CD14-positive monocyte (primary cell): ENCODE measurements around the gene SCUBE1. TPM values are rescaled to one million over a fixed set of nuclear protein-coding genes. Genes with fewer than 3 reads are reported as not detected.

Experiments
- DNase-seq, 3 donors: peaks; one replicate each; pipeline ENCODE4 v3.0.0-alpha.2; 2011 to 2022
- H2AFZ ChIP-seq: 2 replicates; pipeline ENCODE4 v1.6.0; 2012; ENCODE audit warnings: mild to moderate bottlenecking, low read depth, low read length, inconsistent platforms; ENCODE audit not compliant: insufficient read depth, poor library complexity, severe bottlenecking
- H3K27ac ChIP-seq, 2 donors: 1 replicate in 1 of 2; 2 replicates in 1 of 2; pipeline ENCODE4 v1.5.1; 2012 to 2013; ENCODE audit warnings: low read length in 2 of 2, control low read depth in 1 of 2, inconsistent platforms in 1 of 2, low read depth in 1 of 2, mild to moderate bottlenecking in 1 of 2
- H3K27me3 ChIP-seq, 2 donors: one replicate each; pipeline versions ENCODE4 v1.6.0 to v1.6.1; 2011 to 2013; ENCODE audit warnings: low read length in 2 of 2; ENCODE audit not compliant: control insufficient read depth in 2 of 2, insufficient read depth in 2 of 2
- H3K36me3 ChIP-seq, 2 donors: replicated peaks in 1 of 2; 1 replicate in 1 of 2; 2 replicates in 1 of 2; pipeline versions ENCODE4 v1.5.1 to v1.6.1; 2012 to 2013; ENCODE audit warnings: low read length in 2 of 2, control low read depth in 1 of 2, inconsistent platforms in 1 of 2, mild to moderate bottlenecking in 1 of 2; ENCODE audit not compliant: insufficient read depth in 2 of 2, control insufficient read depth in 1 of 2
- H3K4me1 ChIP-seq, 2 donors: 1 replicate in 1 of 2; 2 replicates in 1 of 2; pipeline versions ENCODE4 v1.5.1 to v1.6.1; 2012 to 2013; ENCODE audit warnings: low read length in 2 of 2, control low read depth in 1 of 2, inconsistent platforms in 1 of 2, mild to moderate bottlenecking in 1 of 2, moderate library complexity in 1 of 2; ENCODE audit not compliant: insufficient read depth in 2 of 2, control insufficient read depth in 1 of 2
- H3K4me2 ChIP-seq: replicated peaks from 2 replicates; pipeline ENCODE3; 2012; ENCODE audit warnings: low read length, moderate library complexity, mild to moderate bottlenecking; ENCODE audit not compliant: poor library complexity, severe bottlenecking; ENCODE audit errors: extremely low read depth
- H3K4me3 ChIP-seq, 3 experiments: fragments of 200-600 bp in 1 of 3; sonication (generic) in 1 of 3; replicated peaks in 1 of 3; 1 replicate in 2 of 3; 2 replicates in 1 of 3; pipeline ENCODE4 v1.5.1; 2011 to 2013; ENCODE audit warnings: low read length in 3 of 3, mild to moderate bottlenecking in 3 of 3, control low read depth in 2 of 3, low read depth in 2 of 3, inconsistent platforms in 1 of 3, moderate library complexity in 1 of 3
- H3K79me2 ChIP-seq: 2 replicates; pipeline ENCODE4 v1.6.0; 2012; ENCODE audit warnings: mild to moderate bottlenecking, control low read depth, inconsistent platforms, low read length, moderate library complexity; ENCODE audit not compliant: insufficient read depth
- H3K9ac ChIP-seq: 2 replicates; pipeline ENCODE4 v1.6.0; 2017; ENCODE audit warnings: low read length, mild to moderate bottlenecking; ENCODE audit not compliant: insufficient read depth, poor library complexity, severe bottlenecking
- H3K9me3 ChIP-seq, 2 donors: replicated peaks in 1 of 2; 1 replicate in 1 of 2; 2 replicates in 1 of 2; pipeline versions ENCODE4 v1.5.1 to v1.6.1; 2012 to 2013; ENCODE audit warnings: low read length in 2 of 2, control low read depth in 1 of 2; ENCODE audit not compliant: control insufficient read depth in 1 of 2, insufficient read depth in 1 of 2
- H4K20me1 ChIP-seq: 2 replicates; pipeline ENCODE4 v1.6.0; 2012; ENCODE audit warnings: mild to moderate bottlenecking, low read length, control low read depth, moderate library complexity; ENCODE audit not compliant: insufficient read depth
- H3K27ac Mint-ChIP-seq, 7 donors: one replicate each; pipeline ENCODE4 v1.8.0; 2020; ENCODE audit warnings: mild to moderate bottlenecking in 7 of 7, mixed read lengths in 7 of 7, moderate library complexity in 6 of 7, inconsistent platforms in 2 of 7
- H3K27me3 Mint-ChIP-seq, 3 donors: one replicate each; pipeline ENCODE4 v1.8.0; 2021 to 2022; ENCODE audit warnings: low read depth in 3 of 3, mild to moderate bottlenecking in 3 of 3, mixed read lengths in 3 of 3, moderate library complexity in 3 of 3, inconsistent platforms in 1 of 3
- H3K36me3 Mint-ChIP-seq, 2 donors: one replicate each; pipeline ENCODE4 v1.8.0; 2020; ENCODE audit warnings: mixed read lengths in 2 of 2, inconsistent platforms in 1 of 2, mild to moderate bottlenecking in 1 of 2
- H3K4me1 Mint-ChIP-seq: one replicate; pipeline ENCODE4 v1.8.0; 2020; ENCODE audit warnings: mild to moderate bottlenecking, mixed read lengths
- H3K4me3 Mint-ChIP-seq, 2 donors: one replicate each; pipeline ENCODE4 v1.8.0; 2020; ENCODE audit warnings: mild to moderate bottlenecking in 2 of 2, mixed read lengths in 2 of 2, moderate library complexity in 1 of 2
- H3K9me3 Mint-ChIP-seq, 7 donors: one replicate each; pipeline ENCODE4 v1.8.0; 2020 to 2022; ENCODE audit warnings: mixed read lengths in 7 of 7, mild to moderate bottlenecking in 6 of 7, moderate library complexity in 6 of 7, inconsistent platforms in 2 of 7
- WGBS: methylation state at CpG from one replicate; pipeline ENCODE4 v1.1.5; 2013; ENCODE audit warnings: missing lambda C conversion rate; ENCODE audit not compliant: insufficient coverage; 5-methylcytosine and 5-hydroxymethylcytosine counted together
- intact Hi-C, 2 donors: fragments of 100-400 bp; cut with micrococcal nuclease; formaldehyde crosslinking; loops; one replicate each; pipeline versions ENCODE4 v1.15.0 to v1.15.1; 2023
- polyA plus RNA-seq, 3 donors: library from polyadenylated mRNA; depleted of rRNA in 1 of 3; unstranded in 2 of 3; stranded (reverse) in 1 of 3; fragments of 300-500 nt in 2 of 3; fragments of >200 nt in 1 of 3; fragmentation: Illumina TruSeq in 2 of 3; gene quantifications; 1 replicate in 2 of 3; 2 replicates in 1 of 3; pipeline ENCODE4 v1.2.3, GENCODE V29; 2012 to 2021
- TF ChIP-seq, protein P1 (sequence below): fragments of 200-600 bp; IDR thresholded peaks from one replicate; pipeline ENCODE4 v1.8.0; 2022; ENCODE audit warnings: antibody characterized with exemption, mild to moderate bottlenecking

Gene SCUBE1
- polyA plus RNA-seq, 3 donors = 0.20 to 0.32 (median 0.26) TPM

DNA sequence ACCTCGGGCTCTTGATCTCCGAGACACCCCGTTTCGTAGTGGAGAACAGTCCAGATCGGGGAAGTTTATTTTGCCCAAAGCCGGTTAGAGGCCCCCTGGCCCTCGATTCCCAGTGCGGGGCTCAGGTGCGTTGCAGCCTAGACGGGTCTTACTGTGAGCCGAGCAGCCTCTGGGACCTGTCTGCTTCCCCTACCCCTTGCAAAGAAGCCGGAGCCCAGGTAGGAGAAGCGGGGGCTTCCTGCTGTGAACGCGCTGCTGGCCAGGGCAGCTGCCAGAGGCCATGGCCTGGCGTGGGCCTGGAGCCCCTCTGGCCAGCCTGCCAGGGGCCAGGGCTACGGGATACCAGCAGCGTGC lies 191.2 kb downstream of the SCUBE1 start:
- TF ChIP-seq, protein P1, sequence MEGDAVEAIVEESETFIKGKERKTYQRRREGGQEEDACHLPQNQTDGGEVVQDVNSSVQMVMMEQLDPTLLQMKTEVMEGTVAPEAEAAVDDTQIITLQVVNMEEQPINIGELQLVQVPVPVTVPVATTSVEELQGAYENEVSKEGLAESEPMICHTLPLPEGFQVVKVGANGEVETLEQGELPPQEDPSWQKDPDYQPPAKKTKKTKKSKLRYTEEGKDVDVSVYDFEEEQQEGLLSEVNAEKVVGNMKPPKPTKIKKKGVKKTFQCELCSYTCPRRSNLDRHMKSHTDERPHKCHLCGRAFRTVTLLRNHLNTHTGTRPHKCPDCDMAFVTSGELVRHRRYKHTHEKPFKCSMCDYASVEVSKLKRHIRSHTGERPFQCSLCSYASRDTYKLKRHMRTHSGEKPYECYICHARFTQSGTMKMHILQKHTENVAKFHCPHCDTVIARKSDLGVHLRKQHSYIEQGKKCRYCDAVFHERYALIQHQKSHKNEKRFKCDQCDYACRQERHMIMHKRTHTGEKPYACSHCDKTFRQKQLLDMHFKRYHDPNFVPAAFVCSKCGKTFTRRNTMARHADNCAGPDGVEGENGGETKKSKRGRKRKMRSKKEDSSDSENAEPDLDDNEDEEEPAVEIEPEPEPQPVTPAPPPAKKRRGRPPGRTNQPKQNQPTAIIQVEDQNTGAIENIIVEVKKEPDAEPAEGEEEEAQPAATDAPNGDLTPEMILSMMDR = no peak
- Histone ChIP-seq H2AFZ (peak overlapping the region; percentile 88), H3K79me2 (peaks cover 72% of the 10 kb centered on the region), H3K27ac (peak overlapping the region; percentile 87 to 89), H3K9me3 (no peaks in the 10 kb centered on the region), H3K36me3 (peaks cover 0 to 12% of the 10 kb centered on the region in 2 donors), H3K4me1 (peaks cover 70 to 87% of the 10 kb centered on the region in 2 donors), H4K20me1 (peaks cover 37% of the 10 kb centered on the region), H3K4me3 (peak overlapping the region; percentile 86 to 98 (median 98)), H3K27me3 (no peaks in the 10 kb centered on the region), H3K9ac (peak overlapping the region; percentile 83), H3K4me2 (peak overlapping the region; percentile 83)
- WGBS = 0% methylated on average over 18 of the region's 18 CpGs
- peaks cover 69% of the 10 kb centered on the region for H3K4me1 Mint-ChIP-seq
- H3K27me3 Mint-ChIP-seq = no peaks in the 10 kb centered on the region
- DNase-seq = no peak
- peak overlapping the region; percentile 80 to 95 (median 93) for H3K27ac Mint-ChIP-seq
- intact Hi-C loops = loop anchor here in 1 of 2 donors (2.0 to 10.0 kb wide), 5 partner anchors 35 to 535 kb away; partner anchors contain the start of genes PACSIN2 and TTLL12
- peaks cover 0 to 18% of the 10 kb centered on the region in 2 donors for H3K36me3 Mint-ChIP-seq
- H3K9me3 Mint-ChIP-seq = no peaks in the 10 kb centered on the region
- H3K4me3 Mint-ChIP-seq = peak overlapping the region; percentile 85 to 100

DNA sequence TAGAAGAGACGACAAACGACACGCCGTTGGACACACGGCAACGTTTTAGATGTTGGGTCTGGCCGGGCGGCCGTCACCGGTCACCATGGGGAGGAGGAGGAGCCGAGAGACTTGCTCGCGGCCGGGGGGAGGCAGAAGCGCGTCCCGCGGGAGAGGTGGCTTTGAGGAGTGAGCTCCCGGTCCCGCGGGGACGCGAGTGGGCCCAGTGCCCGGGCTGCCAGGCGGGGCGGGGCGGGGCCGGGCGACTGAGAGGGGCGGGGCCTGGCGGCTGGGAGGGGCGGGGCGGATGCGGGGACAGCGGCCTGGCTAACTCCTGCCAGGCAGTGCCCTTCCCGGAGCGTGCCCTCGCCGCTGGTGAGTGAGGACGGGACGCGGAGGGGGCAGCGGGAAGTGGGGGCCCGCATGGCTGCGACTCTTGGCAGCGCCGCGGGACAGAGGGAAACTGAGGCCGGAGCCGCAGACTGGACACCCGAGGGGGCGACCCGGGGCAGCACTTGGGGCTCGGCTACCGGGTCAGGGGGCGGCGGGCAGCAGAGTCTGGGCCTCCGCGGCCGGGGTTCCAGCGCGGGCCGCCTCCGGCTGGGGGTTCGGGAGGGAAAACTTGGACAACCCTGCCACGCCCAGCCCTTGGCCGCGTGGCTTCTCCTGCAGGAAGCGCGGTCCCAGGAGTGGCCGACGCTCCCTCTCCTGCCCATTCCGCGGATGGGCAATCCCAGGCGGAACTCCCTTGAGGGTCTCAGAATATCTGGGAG lies 191.7 kb downstream of the SCUBE1 start, which contains the start of gene TSPO:
TSPO (plus strand) TSS at position 309 of the 752 bp plus-strand sequence. CDS start 7,680 bp downstream, outside the sequence.
- intact Hi-C loops = loop anchor here in 1 of 2 donors (2.0 to 10.0 kb wide), 5 partner anchors 36 to 534 kb away; partner anchors contain the start of genes PACSIN2 and TTLL12
- Mint-ChIP-seq H3K27me3 (no peaks in the 10 kb centered on the region), H3K36me3 (peaks cover 0 to 14% of the 10 kb centered on the region in 2 donors), H3K9me3 (no peaks in the 10 kb centered on the region), H3K27ac (peak within 1 kb of the TSS; percentile 88 to 96 (median 95)), H3K4me3 (peak within 1 kb of the TSS; percentile 85 to 100), H3K4me1 (peaks cover 69% of the 10 kb centered on the region)
- Histone ChIP-seq H3K4me2 (peak within 1 kb of the TSS; percentile 83), H3K9ac (peak within 1 kb of the TSS; percentile 83), H3K4me3 (peak within 1 kb of the TSS; percentile 86 to 98 (median 98)), H2AFZ (peak within 1 kb of the TSS; percentile 88), H3K27me3 (no peaks in the 10 kb centered on the region), H3K36me3 (peaks cover 0 to 8% of the 10 kb centered on the region in 2 donors), H3K4me1 (peaks cover 69 to 87% of the 10 kb centered on the region in 2 donors), H3K79me2 (peaks cover 66% of the 10 kb centered on the region), H3K27ac (peak within 1 kb of the TSS; percentile 87 to 89), H3K9me3 (no peaks in the 10 kb centered on the region), H4K20me1 (peaks cover 32% of the 10 kb centered on the region)
- WGBS = under 1% methylated on average over 75 of the region's 75 CpGs
- TF ChIP-seq, protein P1 = no peak
- peak in 2 of 3 donors; percentile 55 to 59 for DNase-seq
